H1 (cell line): ENCODE measurements around the gene SLC35G2. TPM values are rescaled to one million over a fixed set of nuclear protein-coding genes. Genes with fewer than 3 reads are reported as not detected.

Experiments used
- CTCF ChIA-PET: fragments of 300-600 bp; sonication (Branson Sonifier 250); formaldehyde crosslinking; loops from one replicate; lab custom pipeline; 2021; ENCODE audit not compliant: partially characterized antibody; lab: Charles Lee
- POLR2A ChIA-PET: fragments of 300-600 bp; sonication (Branson Sonifier 250); formaldehyde crosslinking; loops from one replicate; lab custom pipeline; 2021; ENCODE audit warnings: inconsistent platforms; ENCODE audit not compliant: partially characterized antibody; lab: Charles Lee
- DNase-seq, 2 experiments: peaks; one replicate each; pipeline versions ENCODE4 v3.0.0 to v3.0.0-alpha.2; 2010 to 2022; ENCODE audit warnings: low spot score in 2 of 2, low read depth in 1 of 2, mixed read lengths in 1 of 2
- FAIRE-seq: peaks from 2 replicates; lab custom pipeline; 2011; peaks lifted over from hg19 to GRCh38; lab: Jason Lieb, UNC
- H2AFZ ChIP-seq: 2 replicates; pipeline ENCODE4 v1.8.1; 2012; ENCODE audit warnings: low read length, inconsistent platforms
- H2AK5ac ChIP-seq: 2 replicates; pipeline ENCODE4 v1.6.1; 2013; ENCODE audit warnings: low read depth, low read length
- H2BK120ac ChIP-seq: replicated peaks from 2 replicates; pipeline ENCODE3; 2013; ENCODE audit warnings: low read depth, low read length, inconsistent platforms
- H2BK12ac ChIP-seq: 2 replicates; pipeline ENCODE4 v1.6.1; 2013; ENCODE audit warnings: low read depth, low read length
- H2BK15ac ChIP-seq: 2 replicates; pipeline ENCODE4 v1.6.1; 2013; ENCODE audit warnings: low read length
- H2BK20ac ChIP-seq: 2 replicates; pipeline ENCODE4 v1.6.1; 2013; ENCODE audit warnings: low read length
- H2BK5ac ChIP-seq: 2 replicates; pipeline ENCODE4 v1.6.1; 2013; ENCODE audit warnings: low read depth, low read length
- H3K14ac ChIP-seq: 2 replicates; pipeline ENCODE4 v1.6.1; 2013; ENCODE audit warnings: inconsistent platforms; ENCODE audit not compliant: insufficient read length
- H3K18ac ChIP-seq: 2 replicates; pipeline ENCODE4 v1.6.1; 2013; ENCODE audit warnings: low read length; ENCODE audit errors: extremely low read depth
- H3K23ac ChIP-seq: 2 replicates; pipeline ENCODE4 v1.6.1; 2013; ENCODE audit warnings: inconsistent platforms; ENCODE audit not compliant: insufficient read length
- H3K23me2 ChIP-seq: 2 replicates; pipeline ENCODE4 v1.6.1; 2013; ENCODE audit warnings: low read depth, low read length
- H3K27ac ChIP-seq: 2 replicates; pipeline ENCODE4 v1.6.1; 2011; ENCODE audit warnings: low read depth, low read length, inconsistent platforms
- H3K27me3 ChIP-seq, 4 experiments: replicated peaks in 1 of 4; 1 replicate in 1 of 4; 2 replicates in 3 of 4; pipeline versions ENCODE4 v1.6.1 to v1.8.1; 2011 to 2013; ENCODE audit warnings: low read length in 3 of 4, mild to moderate bottlenecking in 3 of 4, inconsistent platforms in 2 of 4, mixed read lengths in 2 of 4, moderate library complexity in 1 of 4; ENCODE audit not compliant: control insufficient read depth in 3 of 4, insufficient read depth in 3 of 4; ENCODE audit errors: extremely low read depth in 1 of 4
- H3K36me3 ChIP-seq, 4 experiments: 2 replicates each; pipeline versions ENCODE4 v1.6.1 to v1.8.1; 2011 to 2013; ENCODE audit warnings: mild to moderate bottlenecking in 4 of 4, low read length in 3 of 4, moderate library complexity in 2 of 4, control low read depth in 1 of 4, inconsistent platforms in 1 of 4; ENCODE audit not compliant: insufficient read depth in 4 of 4, control insufficient read depth in 2 of 4
- H3K4ac ChIP-seq: replicated peaks from 2 replicates; pipeline ENCODE3; 2013; ENCODE audit warnings: low read length, low read depth, mixed read lengths, inconsistent platforms; ENCODE audit not compliant: insufficient read length
- H3K4me1 ChIP-seq, 4 experiments: replicated peaks in 1 of 4; 1 replicate in 1 of 4; 2 replicates in 3 of 4; pipeline versions ENCODE4 v1.6.1 to v1.8.1; 2011 to 2013; ENCODE audit warnings: low read length in 3 of 4, inconsistent platforms in 2 of 4, mixed read lengths in 1 of 4; ENCODE audit not compliant: insufficient read depth in 4 of 4, control insufficient read depth in 3 of 4
- H3K4me2 ChIP-seq, 2 experiments: 2 replicates each; pipeline versions ENCODE4 v1.6.1 to v1.8.1; 2011 to 2013; ENCODE audit warnings: low read depth in 2 of 2, low read length in 2 of 2, control low read depth in 1 of 2, inconsistent platforms in 1 of 2, mild to moderate bottlenecking in 1 of 2; ENCODE audit not compliant: insufficient read depth in 1 of 2
- H3K4me3 ChIP-seq, 4 experiments: fragments of 200-600, 300-600 bp in 1 of 4; sonication (generic), shearing (Covaris generic), sonication (Bioruptor Twin) in 1 of 4; 2 replicates each; pipeline versions ENCODE4 v1.5.1 to v1.8.1; 2011 to 2016; ENCODE audit warnings: low read length in 4 of 4, low read depth in 3 of 4, control low read depth in 2 of 4, inconsistent platforms in 2 of 4, mild to moderate bottlenecking in 2 of 4, mixed read lengths in 1 of 4, moderate library complexity in 1 of 4; ENCODE audit not compliant: insufficient read depth in 2 of 4; ENCODE audit errors: extremely low read depth in 1 of 4
- H3K56ac ChIP-seq: replicated peaks from 2 replicates; pipeline ENCODE3; 2013; ENCODE audit warnings: low read depth, mild to moderate bottlenecking, mixed read lengths, low read length, inconsistent platforms; ENCODE audit not compliant: insufficient read length
- H3K79me1 ChIP-seq: 2 replicates; pipeline ENCODE4 v1.6.1; 2013; ENCODE audit warnings: low read depth, low read length, control low read depth
- H3K79me2 ChIP-seq, 2 experiments: 2 replicates each; pipeline versions ENCODE4 v1.6.1 to v1.8.1; 2012 to 2013; ENCODE audit warnings: low read length in 2 of 2, mild to moderate bottlenecking in 2 of 2, inconsistent platforms in 1 of 2; ENCODE audit not compliant: insufficient read depth in 2 of 2, control insufficient read depth in 1 of 2
- H3K9ac ChIP-seq, 4 experiments: replicated peaks in 1 of 4; 1 replicate in 1 of 4; 2 replicates in 3 of 4; pipeline versions ENCODE4 v1.6.1 to v1.8.1; 2011 to 2013; ENCODE audit warnings: low read depth in 3 of 4, low read length in 3 of 4, control low read depth in 2 of 4, mild to moderate bottlenecking in 2 of 4, moderate library complexity in 2 of 4, inconsistent platforms in 1 of 4; ENCODE audit errors: extremely low read depth in 1 of 4
- H3K9me3 ChIP-seq, 2 experiments: 2 replicates each; pipeline versions ENCODE4 v1.6.1 to v1.8.1; 2012 to 2013; ENCODE audit warnings: mild to moderate bottlenecking in 2 of 2, moderate library complexity in 2 of 2, control low read depth in 1 of 2, inconsistent platforms in 1 of 2, low read depth in 1 of 2, low read length in 1 of 2, mixed read lengths in 1 of 2; ENCODE audit not compliant: insufficient read depth in 2 of 2
- H4K20me1 ChIP-seq, 2 experiments: replicated peaks in 1 of 2; 2 replicates each; pipeline versions ENCODE3 to v1.8.1; 2011 to 2013; ENCODE audit warnings: inconsistent platforms in 2 of 2, low read length in 2 of 2, mild to moderate bottlenecking in 1 of 2; ENCODE audit not compliant: insufficient read depth in 2 of 2, control insufficient read depth in 1 of 2
- H4K5ac ChIP-seq: 2 replicates; pipeline ENCODE4 v1.6.1; 2013; ENCODE audit warnings: low read length, low read depth, mixed read lengths, inconsistent platforms; ENCODE audit not compliant: insufficient read length
- H4K8ac ChIP-seq: 2 replicates; pipeline ENCODE4 v1.8.0; 2013; ENCODE audit warnings: mild to moderate bottlenecking, moderate library complexity, low read length, inconsistent platforms; ENCODE audit not compliant: insufficient read depth; ENCODE audit errors: extremely low read depth
- H4K91ac ChIP-seq: replicated peaks from 2 replicates; pipeline ENCODE3; 2013; ENCODE audit warnings: low read length, mixed read lengths, inconsistent platforms; ENCODE audit not compliant: insufficient read length
- CBX5 ChIP-seq: fragments of 300-800, 300-1000 bp; sonication (generic); IDR thresholded peaks from 2 replicates; pipeline ENCODE4 v1.7.1; 2016; ENCODE audit warnings: antibody characterized with exemption, low read length, low read depth
- HDAC6 ChIP-seq: IDR thresholded peaks from one replicate; pipeline ENCODE4 v1.7.1; 2012; ENCODE audit warnings: low read depth, mild to moderate bottlenecking, inconsistent platforms, low read length, moderate library complexity
- JUN ChIP-seq: IDR thresholded peaks from 2 replicates; pipeline ENCODE4 v1.6.1; 2011; ENCODE audit warnings: low read depth, mild to moderate bottlenecking, improper control_type of control experiment, low read length
- KDM1A ChIP-seq: fragments of 200-600, 300-600 bp; sonication (generic); IDR thresholded peaks from 2 replicates; pipeline ENCODE4 v1.7.1; 2016; ENCODE audit warnings: mild to moderate bottlenecking, low read length, borderline replicate concordance
- POLR2A ChIP-seq, 2 experiments: IDR thresholded peaks; 1 replicate in 1 of 2; 2 replicates in 1 of 2; pipeline ENCODE4 v1.6.1; 2011; ENCODE audit warnings: low read depth in 2 of 2, low read length in 2 of 2, mild to moderate bottlenecking in 2 of 2; ENCODE audit errors: control extremely low read depth in 1 of 2
- POLR2AphosphoS5 ChIP-seq: IDR thresholded peaks from 2 replicates; pipeline ENCODE4 v1.6.1; 2011; ENCODE audit warnings: low read depth, low read length
- RAD21 ChIP-seq, 2 experiments: IDR thresholded peaks in 1 of 2; conservative IDR thresholded peaks in 1 of 2; 2 replicates each; pipeline ENCODE4 v1.6.1; 2011; ENCODE audit warnings: low read depth in 2 of 2, low read length in 2 of 2, improper control_type of control experiment in 1 of 2, inconsistent platforms in 1 of 2, mild to moderate bottlenecking in 1 of 2, moderate library complexity in 1 of 2
- RFX5 ChIP-seq: IDR thresholded peaks from 2 replicates; pipeline ENCODE4 v1.6.1; 2011; ENCODE audit warnings: low read depth, low read length, improper control_type of control experiment, borderline replicate concordance
- SP1 ChIP-seq: IDR thresholded peaks from 2 replicates; pipeline ENCODE4 v1.6.1; 2011; ENCODE audit warnings: low read depth, low read length
- SRF ChIP-seq: IDR thresholded peaks from 2 replicates; pipeline ENCODE4 v1.6.1; 2011; ENCODE audit warnings: mild to moderate bottlenecking, low read depth, low read length, moderate library complexity
- SUZ12 ChIP-seq: fragments of 200-600 bp; sonication (generic); IDR thresholded peaks from 2 replicates; pipeline ENCODE4 v1.6.1; 2012; ENCODE audit warnings: mild to moderate bottlenecking, inconsistent platforms, low read length, moderate library complexity, mixed read lengths
- TCF12 ChIP-seq: IDR thresholded peaks from 2 replicates; pipeline ENCODE4 v1.6.1; 2011; ENCODE audit warnings: low read depth, mild to moderate bottlenecking, low read length
- TEAD4 ChIP-seq: IDR thresholded peaks from 2 replicates; pipeline ENCODE4 v1.6.1; 2012; ENCODE audit warnings: low read depth, low read length, inconsistent platforms, mixed read lengths
- WGBS, 2 experiments: shearing (Covaris generic) in 1 of 2; methylation state at CpG; one replicate each; pipeline versions ENCODE4 v1.1.6 to v1.1.7; 2013 to 2015; ENCODE audit warnings: low lambda C conversion rate in 2 of 2, mixed read lengths in 2 of 2, inconsistent platforms in 1 of 2, low coverage in 1 of 2, missing lambda C conversion rate in 1 of 2; ENCODE audit not compliant: insufficient replicate concordance in 2 of 2, insufficient coverage in 1 of 2, insufficient read length in 1 of 2; ENCODE audit errors: extremely low coverage in 1 of 2, missing lambda C conversion rate in 1 of 2; 5-methylcytosine and 5-hydroxymethylcytosine counted together
- polyA plus RNA-seq, 7 experiments: library from polyadenylated mRNA; depleted of rRNA in 3 of 7; stranded (reverse) in 5 of 7; unstranded in 2 of 7; fragments of >200 nt in 5 of 7; fragments of 200-250 nt in 2 of 7; gene quantifications; 1 replicate in 5 of 7; 2 replicates in 1 of 7; 4 replicates in 1 of 7; pipeline versions ENCODE4 v1.2.1 to v1.2.3, GENCODE V29; 2011 to 2013; ENCODE audit warnings: missing spikeins in 2 of 7, mixed read lengths in 2 of 7
- total RNA-seq: library from RNA; stranded (reverse); fragmentation: NEBNext Ultra II Directional; extraction: Animal tissue kit (Norgen Biotek cat#: 25700); gene quantifications from 2 replicates; pipeline ENCODE4 v1.2.1, GENCODE V29; 2021

Gene SLC35G2
- total and polyA plus RNA-seq, 2 of the 8 experiments (the other 6 are each of a cell fraction or from before 2014, with no cell fraction given), result 5.2 to 6.4 TPM

DNA sequence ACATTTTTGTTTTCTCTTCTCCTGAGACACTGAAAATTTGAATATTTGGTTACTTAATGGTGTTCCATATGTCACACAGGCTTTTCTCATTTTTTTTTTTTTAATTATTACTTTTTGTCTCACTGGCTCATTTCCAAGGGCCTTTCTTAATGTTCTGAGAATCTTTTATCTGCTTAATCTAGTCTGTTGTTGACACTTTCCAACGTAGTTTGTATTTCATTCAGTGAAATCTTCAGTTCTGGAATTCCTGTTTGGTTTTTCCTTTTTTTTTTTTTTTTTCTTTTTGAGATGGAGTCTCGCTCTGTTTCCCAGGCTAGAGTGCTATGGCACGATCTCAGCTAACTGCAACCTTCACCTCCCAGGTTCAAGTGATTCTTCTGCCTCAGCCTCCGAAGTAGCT is 85.8 kb downstream of the SLC35G2 start:
- ChIA-PET CTCF (no interaction called here), POLR2A (no interaction called here)
- Histone ChIP-seq H3K4ac (no peak overlapping the region), H3K18ac (no peak overlapping the region), H3K4me2 (no peak overlapping the region), H3K23me2 (no peaks in the 10 kb centered on the region), H3K79me2 (peaks cover 0 to 100% of the 10 kb centered on the region in 2 experiments), H2BK15ac (no peak overlapping the region), H2AFZ (no peak overlapping the region), H2AK5ac (no peak overlapping the region), H2BK5ac (no peak overlapping the region), H3K27ac (no peak overlapping the region), H3K9me3 (no peaks in the 10 kb centered on the region), H4K5ac (no peak overlapping the region), H3K4me3 (no peak overlapping the region), H3K14ac (no peak overlapping the region), H3K23ac (no peak overlapping the region), H4K91ac (no peak overlapping the region), H4K8ac (no peak overlapping the region; the same call in 1 of the 2 replicates), H2BK12ac (no peak overlapping the region), H2BK20ac (no peak overlapping the region), H2BK120ac (no peak overlapping the region), H3K36me3 (peaks cover 0 to 2% (median 0%) of the 10 kb centered on the region in 4 experiments; a peak in 2 of 8 replicates), H3K56ac (no peak overlapping the region), H3K27me3 (no peaks in the 10 kb centered on the region), H4K20me1 (peaks cover 6 to 15% of the 10 kb centered on the region in 2 experiments), H3K9ac (no peak overlapping the region), H3K79me1 (peaks cover 9% of the 10 kb centered on the region), H3K4me1 (peaks cover 0 to 13% (median 7%) of the 10 kb centered on the region in 4 experiments; a peak in 5 of 7 replicates)
- no peak for DNase-seq
- TF ChIP-seq POLR2A (IDR thresholded peaks at IDR 0.05; ENCODE audit: control extremely low read depth in 1 of 2, low read depth in 2 of 2, low read length in 2 of 2) (no peak), SUZ12 (no peak), TEAD4 (no peak), TCF12 (no peak), HDAC6 (no peak), KDM1A (no peak), SRF (no peak), RFX5 (no peak), JUN (no peak), CBX5 (no peak), SP1 (no peak), POLR2AphosphoS5 (no peak), RAD21 (IDR thresholded peaks at IDR 0.05 in 1 of 2, conservative IDR thresholded peaks at IDR 0.05 in 1 of 2; ENCODE audit: low read depth in 2 of 2, low read length in 2 of 2) (no peak)
- WGBS, 2 experiments, result 65% methylated on average over 3 of the region's 4 CpGs; no CpG with 5 or more reads in 1 of the 2 experiments
- FAIRE-seq, result no peak
